HCT116 (cell line): Measurements from ENCODE around the gene HACE1. TPM values are rescaled to one million over a fixed set of nuclear protein-coding genes. Genes with fewer than 3 reads are reported as not detected.

ENCODE experiments used
- ATAC-seq: fragments of 200-7000 bp; cut with Tn5 transposase; 2 replicates; pipeline ENCODE4 v1.9.1; 2020; ENCODE audit warnings: mild to moderate bottlenecking, moderate library complexity
- BruUV-seq: library from RNA; stranded (reverse); fragments of 400-500 nt; replicated peaks from 2 replicates; lab custom pipeline; 2021; lab: Mats Ljungman, UMichigan
- CTCF ChIA-PET: fragments of 300-600 bp; sonication (Branson Sonifier 250); formaldehyde crosslinking; loops from one replicate; lab custom pipeline; 2021; ENCODE audit warnings: antibody characterized with exemption; lab: Charles Lee
- POLR2A ChIA-PET: fragments of 300-600, 350-600 bp; sonication (Branson Sonifier 250); formaldehyde crosslinking; loops from one replicate; lab custom pipeline; 2021; ENCODE audit warnings: antibody characterized with exemption; lab: Charles Lee
- RAD21 ChIA-PET, 2 experiments: fragments of 300-600 bp; sonication (Branson Sonifier 250); formaldehyde crosslinking; loops; one replicate each; lab custom pipeline; 2023; ENCODE audit warnings: low total read pairs in 2 of 2; ENCODE audit not compliant: uncharacterized antibody in 2 of 2, unreplicated experiment in 2 of 2, low non-redundant PET in 1 of 2; lab: Charles Lee
- DNase-seq: peaks from one replicate; pipeline ENCODE4 v3.0.0-alpha.2; 2010; ENCODE audit warnings: low read depth, low spot score
- H2AFZ ChIP-seq: fragments of 200-600 bp; shearing (Covaris generic), sonication (generic); 2 replicates; pipeline ENCODE4 v1.6.1; 2017; ENCODE audit warnings: low read depth, mixed run types, mixed read lengths, antibody characterized with exemption, low read length; ENCODE audit not compliant: poor library complexity, severe bottlenecking
- H3K27ac ChIP-seq: 2 replicates; pipeline ENCODE4 v1.5.1; 2012; ENCODE audit warnings: low read depth, low read length
- H3K27me3 ChIP-seq: fragments of 200-600 bp; sonication (generic); 2 replicates; pipeline ENCODE4 v1.6.1; 2016; ENCODE audit warnings: mixed run types, low read length, mixed read lengths; ENCODE audit not compliant: insufficient read depth
- H3K36me3 ChIP-seq, 2 experiments: fragments of 200-500 bp in 1 of 2; fragments of 200-600 bp in 1 of 2; sonication (Bioruptor generic) in 1 of 2; sonication (generic) in 1 of 2; 2 replicates each; pipeline versions ENCODE4 v1.5.1 to v1.6.1; 2014 to 2016; ENCODE audit warnings: low read length in 2 of 2, inconsistent platforms in 1 of 2, mixed read lengths in 1 of 2, mixed run types in 1 of 2; ENCODE audit not compliant: insufficient read depth in 2 of 2, control insufficient read depth in 1 of 2
- H3K4me1 ChIP-seq, 2 experiments: fragments of 200-600 bp in 1 of 2; sonication (generic) in 1 of 2; 2 replicates each; pipeline versions ENCODE4 v1.5.1 to v1.6.1; 2012 to 2017; ENCODE audit warnings: low read length in 2 of 2, inconsistent platforms in 1 of 2, mild to moderate bottlenecking in 1 of 2, mixed read lengths in 1 of 2, mixed run types in 1 of 2, moderate library complexity in 1 of 2; ENCODE audit not compliant: insufficient read depth in 2 of 2, control insufficient read depth in 1 of 2
- H3K4me2 ChIP-seq: fragments of 200-600 bp; sonication (generic); 2 replicates; pipeline ENCODE4 v1.6.1; 2017; ENCODE audit warnings: mixed run types, low read length, mixed read lengths
- H3K4me3 ChIP-seq, 2 experiments: fragments of 200-600 bp in 1 of 2; sonication (generic) in 1 of 2; replicated peaks in 1 of 2; 2 replicates each; pipeline ENCODE4 v1.5.1; 2011 to 2016; ENCODE audit warnings: low read length in 2 of 2, control low read depth in 1 of 2, low read depth in 1 of 2, mild to moderate bottlenecking in 1 of 2, mixed read lengths in 1 of 2, mixed run types in 1 of 2
- H3K79me2 ChIP-seq: fragments of 200-600 bp; sonication (generic); 2 replicates; pipeline ENCODE4 v1.6.1; 2017; ENCODE audit warnings: mild to moderate bottlenecking, mixed run types, low read length, moderate library complexity, mixed read lengths; ENCODE audit not compliant: insufficient read depth
- H3K9ac ChIP-seq: fragments of 200-600 bp; sonication (generic); 2 replicates; pipeline ENCODE4 v1.6.1; 2016; ENCODE audit warnings: low read length, mixed read lengths
- H3K9me2 ChIP-seq: fragments of 200-600 bp; sonication (generic), shearing (Covaris generic); 2 replicates; pipeline ENCODE4 v1.6.1; 2017; ENCODE audit warnings: mixed run types, mild to moderate bottlenecking, moderate library complexity; ENCODE audit not compliant: insufficient read depth
- H3K9me3 ChIP-seq, 2 experiments: fragments of 200-500 bp in 1 of 2; fragments of 200-600 bp in 1 of 2; sonication (Bioruptor generic) in 1 of 2; sonication (generic) in 1 of 2; 2 replicates each; pipeline ENCODE4 v1.6.1; 2014 to 2017; ENCODE audit warnings: low read length in 2 of 2, mixed read lengths in 2 of 2, inconsistent platforms in 1 of 2, low read depth in 1 of 2, mild to moderate bottlenecking in 1 of 2, mixed run types in 1 of 2, moderate library complexity in 1 of 2; ENCODE audit not compliant: control insufficient read depth in 1 of 2, insufficient read depth in 1 of 2
- H4K20me1 ChIP-seq: fragments of 200-600 bp; sonication (generic), shearing (Covaris generic); 2 replicates; pipeline ENCODE4 v1.6.1; 2017; ENCODE audit warnings: mixed run types, mild to moderate bottlenecking, moderate library complexity; ENCODE audit not compliant: insufficient read depth
- CEBPB ChIP-seq: IDR thresholded peaks from 2 replicates; pipeline ENCODE4 v1.6.1; 2012; ENCODE audit warnings: low read depth
- POLR2A ChIP-seq: IDR thresholded peaks from 2 replicates; pipeline ENCODE4 v1.7.0; 2011; ENCODE audit warnings: borderline replicate concordance; ENCODE audit not compliant: insufficient read depth, insufficient read length; ENCODE audit errors: extremely low read depth
- POLR2AphosphoS5 ChIP-seq: IDR thresholded peaks from 2 replicates; pipeline ENCODE4 v1.6.1; 2011; ENCODE audit warnings: mild to moderate bottlenecking, low read depth, low read length, moderate library complexity
- RAD21 ChIP-seq: IDR thresholded peaks from 2 replicates; pipeline ENCODE4 v1.6.1; 2012; ENCODE audit warnings: low read depth, mild to moderate bottlenecking
- SIN3A ChIP-seq: IDR thresholded peaks from 2 replicates; pipeline ENCODE4 v1.6.1; 2012; ENCODE audit warnings: low read depth
- SP1 ChIP-seq: IDR thresholded peaks from 2 replicates; pipeline ENCODE4 v1.6.1; 2012; ENCODE audit warnings: low read depth
- SRF ChIP-seq: IDR thresholded peaks from 2 replicates; pipeline ENCODE4 v1.6.1; 2012; ENCODE audit warnings: low read depth
- ZFX ChIP-seq: fragments of 450-650 bp; IDR thresholded peaks from 2 replicates; pipeline ENCODE4 v1.6.1; 2017
- intact Hi-C: fragments of 100-400 bp; cut with micrococcal nuclease; formaldehyde crosslinking; loops from 2 replicates; pipeline ENCODE4 v1.10.0; 2022
- total RNA-seq: library from RNA; stranded (reverse); gene quantifications from one replicate; pipeline ENCODE4 v1.2.1, GENCODE V29; 2021; ENCODE audit not compliant: unreplicated experiment
- TF ChIP-seq, protein P1 (sequence below), 3 experiments: fragments of 200-600 bp in 1 of 3; sonication (generic) in 1 of 3; IDR thresholded peaks in 2 of 3; conservative IDR thresholded peaks in 1 of 3; 2 replicates each; pipeline ENCODE4 v1.5.1; 2012 to 2017; ENCODE audit warnings: low read depth in 2 of 3, low read length in 2 of 3, antibody characterized with exemption in 1 of 3, borderline replicate concordance in 1 of 3, control low read depth in 1 of 3, mild to moderate bottlenecking in 1 of 3, mixed read lengths in 1 of 3, mixed run types in 1 of 3, moderate library complexity in 1 of 3; ENCODE audit not compliant: insufficient read depth in 1 of 3
- TF ChIP-seq, protein P2 (sequence below): IDR thresholded peaks from 2 replicates; pipeline ENCODE4 v1.6.1; 2012

The HACE1 gene
- total RNA-seq, 1 experiment from 2014 or later: 10.9 TPM

DNA sequence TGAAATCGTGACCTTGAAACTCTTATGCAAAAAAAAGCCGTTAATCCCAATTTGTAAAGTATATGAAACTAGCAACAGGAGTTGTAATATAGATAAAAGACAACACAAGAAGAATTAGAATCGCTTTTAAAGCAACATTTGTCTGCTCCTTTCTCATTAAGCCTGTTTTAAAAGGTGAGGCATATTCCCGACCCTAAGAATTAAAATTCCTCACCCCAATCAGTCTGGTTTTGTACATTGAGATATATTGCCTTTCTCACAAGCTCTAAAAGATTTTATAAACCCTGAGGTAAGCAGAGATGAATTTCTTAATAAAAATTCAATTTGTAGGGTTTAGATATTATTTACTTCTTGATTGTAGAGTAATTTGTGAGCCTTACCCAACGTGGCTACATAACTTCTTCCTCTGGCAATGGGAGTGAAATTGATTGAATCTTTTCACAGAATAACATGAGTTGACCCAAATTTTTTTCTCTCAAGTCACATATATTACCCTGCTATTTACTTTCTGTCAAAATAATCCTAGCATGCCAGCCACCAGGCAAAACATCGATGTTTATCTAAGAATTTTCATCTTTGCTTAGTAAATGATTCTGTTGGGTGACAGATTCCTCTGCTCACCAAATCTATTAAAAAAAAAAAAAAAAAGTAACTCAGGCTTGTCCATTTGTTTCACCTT, 173.7 kb downstream of the HACE1 start:
- POLR2A ChIA-PET: no interaction called here
- no peak overlapping the region for H3K4me2 ChIP-seq
- no peaks in the 10 kb centered on the region for H3K36me3 ChIP-seq
- H3K79me2 ChIP-seq: no peaks in the 10 kb centered on the region
- ATAC-seq (no peak), DNase-seq (no peak)
- H3K9ac ChIP-seq: no peak overlapping the region
- RAD21 ChIA-PET: no interaction called here
- H3K4me3 ChIP-seq: no peak overlapping the region
- CTCF ChIA-PET: interaction anchor here (0.6 kb wide), 1 partner anchor 88 kb away, joined by 4 read pairs; no protein-coding TSS in a partner anchor
- H3K4me1 ChIP-seq: peaks cover 0 to 11% of the 10 kb centered on the region in 2 experiments; a peak in 2 of 4 replicates
- no peaks in the 10 kb centered on the region for H3K27me3 ChIP-seq
- H4K20me1 ChIP-seq: no peaks in the 10 kb centered on the region
- H3K27ac ChIP-seq: no peak overlapping the region
- intact Hi-C loops: no loop called here
- BruUV-seq: no TSS peak
- no peaks in the 10 kb centered on the region for H3K9me2 ChIP-seq
- no peak for TF ChIP-seq POLR2A
- no peak for TF ChIP-seq SP1
- TF ChIP-seq SRF: no peak
- TF ChIP-seq ZFX: no peak
- TF ChIP-seq POLR2AphosphoS5: no peak
- TF ChIP-seq RAD21: no peak
- TF ChIP-seq, protein P1, sequence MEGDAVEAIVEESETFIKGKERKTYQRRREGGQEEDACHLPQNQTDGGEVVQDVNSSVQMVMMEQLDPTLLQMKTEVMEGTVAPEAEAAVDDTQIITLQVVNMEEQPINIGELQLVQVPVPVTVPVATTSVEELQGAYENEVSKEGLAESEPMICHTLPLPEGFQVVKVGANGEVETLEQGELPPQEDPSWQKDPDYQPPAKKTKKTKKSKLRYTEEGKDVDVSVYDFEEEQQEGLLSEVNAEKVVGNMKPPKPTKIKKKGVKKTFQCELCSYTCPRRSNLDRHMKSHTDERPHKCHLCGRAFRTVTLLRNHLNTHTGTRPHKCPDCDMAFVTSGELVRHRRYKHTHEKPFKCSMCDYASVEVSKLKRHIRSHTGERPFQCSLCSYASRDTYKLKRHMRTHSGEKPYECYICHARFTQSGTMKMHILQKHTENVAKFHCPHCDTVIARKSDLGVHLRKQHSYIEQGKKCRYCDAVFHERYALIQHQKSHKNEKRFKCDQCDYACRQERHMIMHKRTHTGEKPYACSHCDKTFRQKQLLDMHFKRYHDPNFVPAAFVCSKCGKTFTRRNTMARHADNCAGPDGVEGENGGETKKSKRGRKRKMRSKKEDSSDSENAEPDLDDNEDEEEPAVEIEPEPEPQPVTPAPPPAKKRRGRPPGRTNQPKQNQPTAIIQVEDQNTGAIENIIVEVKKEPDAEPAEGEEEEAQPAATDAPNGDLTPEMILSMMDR (IDR thresholded peaks at IDR 0.05 in 2 of 3, conservative IDR thresholded peaks at IDR 0.05 in 1 of 3; ENCODE audit: borderline replicate concordance in 1 of 3, insufficient read depth in 1 of 3, low read depth in 2 of 3, low read length in 2 of 3): no peak
- H3K9me3 ChIP-seq: no peaks in the 10 kb centered on the region
- no peak overlapping the region for H2AFZ ChIP-seq

DNA sequence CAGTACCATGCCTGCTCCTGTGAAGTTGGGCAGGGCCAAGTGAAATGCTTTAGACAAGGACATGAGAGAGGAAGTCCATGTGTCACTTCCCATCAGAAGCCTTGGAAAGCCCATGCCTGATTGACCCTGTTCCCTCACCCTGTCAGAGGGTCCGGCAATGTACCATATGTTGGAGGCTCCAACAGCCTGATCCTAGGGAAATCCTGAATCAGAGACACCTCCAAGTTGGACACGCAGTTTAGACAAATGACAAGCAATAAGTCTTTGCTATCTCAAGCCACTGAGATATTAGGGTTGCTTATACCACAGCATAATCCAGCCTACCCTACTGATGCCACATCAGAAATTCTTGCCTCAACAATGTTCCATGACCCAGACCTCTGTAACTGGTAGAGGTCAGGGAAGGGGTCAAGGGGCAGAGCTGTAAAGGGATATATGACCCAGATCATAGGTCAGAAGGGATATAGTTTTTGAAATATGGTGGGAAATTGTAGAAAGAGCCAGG, 174.8 kb downstream of the HACE1 start:
- Histone ChIP-seq H3K4me2 (no peak overlapping the region), H2AFZ (no peak overlapping the region), H4K20me1 (no peaks in the 10 kb centered on the region), H3K27ac (no peak overlapping the region)
- TF ChIP-seq CEBPB (no peak), SIN3A (no peak), ZFX (no peak)
- TF ChIP-seq, protein P2, sequence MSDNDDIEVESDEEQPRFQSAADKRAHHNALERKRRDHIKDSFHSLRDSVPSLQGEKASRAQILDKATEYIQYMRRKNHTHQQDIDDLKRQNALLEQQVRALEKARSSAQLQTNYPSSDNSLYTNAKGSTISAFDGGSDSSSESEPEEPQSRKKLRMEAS: no peak
- TF ChIP-seq, all 23 proteins: peak for 0
- no peaks in the 10 kb centered on the region for H3K9me3 ChIP-seq
- ChIA-PET POLR2A (no interaction called here), RAD21 (no interaction called here), CTCF (interaction anchor here (2.3 kb wide), 1 partner anchor 393 kb away, joined by 10 read pairs; no protein-coding TSS in a partner anchor)
- H3K79me2 ChIP-seq: no peaks in the 10 kb centered on the region
- H3K9me2 ChIP-seq: no peaks in the 10 kb centered on the region
- DNase-seq: no peak
- peaks cover 0 to 5% of the 10 kb centered on the region in 2 experiments; a peak in 2 of 4 replicates for H3K4me1 ChIP-seq
- H3K27me3 ChIP-seq: no peaks in the 10 kb centered on the region
- no peak overlapping the region for H3K9ac ChIP-seq
- H3K36me3 ChIP-seq: no peaks in the 10 kb centered on the region
- ATAC-seq: no peak
- no peak overlapping the region for H3K4me3 ChIP-seq
- intact Hi-C loops: no loop called here
- BruUV-seq: no TSS peak
